Stimulated activated CD4-positive, alpha-beta T cell treated with anti-CD3 and anti-CD28 coated beads, Interleukin-2, amount 100 ng/mL, for 48 hours (primary cell): Measurements from ENCODE around the gene AAR2.

ENCODE experiments used
- DNase-seq, 2 donors: peaks; one replicate each; pipeline ENCODE4 v3.0.0-alpha.2; 2020

AAR2 gene

GRCh38 chr20:36235892-36236785, at the start of gene AAR2:
Gene AAR2, plus strand, starts transcription at chr20:36236478. Its CDS starts 3,391 bp downstream, at chr20:36239869.
- peak; percentile 82 to 84 for DNase-seq

GRCh38 chr20:36193977-36194712, 42.1 kb upstream of the AAR2 start:
- DNase-seq = no peak

GRCh38 chr20:36196676-36197075, 39.6 kb upstream of the AAR2 start:
- DNase-seq = no peak

- no peak for DNase-seq
Observed at GRCh38 chr20:36197271-36197670, 39.0 kb upstream of the AAR2 start.

GRCh38 chr20:36199345-36200257, 36.7 kb upstream of the AAR2 start:
- DNase-seq = peak; percentile 72 to 81

GRCh38 chr20:36200451-36200850, 35.8 kb upstream of the AAR2 start:
- DNase-seq = no peak

- DNase-seq = no peak
Observed at GRCh38 chr20:36201198-36201597, 35.1 kb upstream of the AAR2 start.

GRCh38 chr20:36202891-36203338, 33.4 kb upstream of the AAR2 start:
- peak; percentile 75 to 83 for DNase-seq

GRCh38 chr20:36203861-36204260, 32.4 kb upstream of the AAR2 start:
- DNase-seq = no peak

GRCh38 chr20:36205026-36205425, 31.3 kb upstream of the AAR2 start:
- no peak for DNase-seq

GRCh38 chr20:36206068-36206467, 30.2 kb upstream of the AAR2 start:
- DNase-seq = no peak

GRCh38 chr20:36206641-36207040, 29.6 kb upstream of the AAR2 start:
- DNase-seq = no peak

GRCh38 chr20:36207602-36208001, 28.7 kb upstream of the AAR2 start:
- DNase-seq = no peak

GRCh38 chr20:36208257-36208656, 28.0 kb upstream of the AAR2 start:
- DNase-seq = no peak

- DNase-seq = no peak
Observed at GRCh38 chr20:36210436-36211021, 25.7 kb upstream of the AAR2 start.

- DNase-seq = no peak
Observed at GRCh38 chr20:36213362-36213761, 22.9 kb upstream of the AAR2 start.

GRCh38 chr20:36214684-36215256, 21.5 kb upstream of the AAR2 start:
- DNase-seq = no peak

GRCh38 chr20:36215778-36216177, 20.5 kb upstream of the AAR2 start:
- DNase-seq = no peak

- no peak for DNase-seq
Observed at GRCh38 chr20:36216314-36217025, 19.8 kb upstream of the AAR2 start.

- DNase-seq = no peak
Observed at GRCh38 chr20:36217226-36217625, 19.1 kb upstream of the AAR2 start.

- no peak for DNase-seq
Observed at GRCh38 chr20:36218380-36219064, 17.8 kb upstream of the AAR2 start.
